ENCODE results near the gene CDH4. TPM values are rescaled to one million over a fixed set of nuclear protein-coding genes. Genes with fewer than 3 reads are reported as not detected.

Gene CDH4
- total RNA-seq, 1 donor from 2014 or later: 0.23 TPM

DNA sequence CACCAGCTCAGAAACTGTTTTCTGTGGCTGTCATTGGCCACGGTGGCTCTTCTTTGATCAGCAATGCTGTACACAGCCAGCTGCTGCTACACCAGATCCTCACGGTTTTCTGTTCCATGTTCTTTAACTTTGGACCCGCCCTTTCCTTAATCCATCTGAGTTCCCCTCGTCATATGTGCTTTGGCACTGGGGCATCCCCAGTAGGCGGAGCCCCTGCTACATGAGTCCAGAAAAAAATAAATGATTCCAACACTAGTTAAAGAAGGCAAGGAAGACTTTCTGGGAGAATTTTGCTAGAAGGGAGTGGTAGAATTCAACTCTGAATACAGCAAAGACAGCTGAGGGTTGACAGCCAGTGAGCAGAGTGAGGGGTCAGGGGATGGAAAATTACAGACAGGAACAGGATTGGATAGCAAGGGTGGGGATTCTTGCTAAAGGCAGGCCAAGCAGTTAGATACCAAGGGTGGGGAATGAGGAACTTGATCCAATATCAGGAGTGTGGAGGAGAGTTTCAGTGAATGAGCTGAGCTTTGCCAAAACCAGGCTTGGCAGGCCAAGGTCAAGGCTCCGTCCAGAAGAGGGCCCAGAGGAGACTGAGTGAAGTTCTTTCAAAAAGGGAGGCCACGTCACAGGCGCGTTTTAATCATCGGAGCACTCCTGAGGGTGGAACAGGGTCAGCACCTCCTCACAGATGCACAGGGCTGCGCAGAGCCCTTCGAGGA is 391.8 kb downstream of the CDH4 start:
- no peak for DNase-seq (ENCODE audit: low spot score)
- no peak for TF ChIP-seq CTCF (IDR thresholded peaks at IDR 0.05; ENCODE audit: unreplicated experiment)
- H3K27ac Mint-ChIP-seq (ENCODE audit: unreplicated experiment): no peak overlapping the region
- peaks cover 9% of the 10 kb centered on the region for H3K27me3 Mint-ChIP-seq (ENCODE audit: unreplicated experiment)
- no peaks in the 10 kb centered on the region for H3K36me3 Mint-ChIP-seq (ENCODE audit: low read depth, unreplicated experiment)
- H3K9me3 Mint-ChIP-seq (ENCODE audit: unreplicated experiment): no peaks in the 10 kb centered on the region
- no peak overlapping the region for H3K4me3 Mint-ChIP-seq (ENCODE audit: unreplicated experiment)
- no peaks in the 10 kb centered on the region for H3K4me1 Mint-ChIP-seq (ENCODE audit: unreplicated experiment)

DNA sequence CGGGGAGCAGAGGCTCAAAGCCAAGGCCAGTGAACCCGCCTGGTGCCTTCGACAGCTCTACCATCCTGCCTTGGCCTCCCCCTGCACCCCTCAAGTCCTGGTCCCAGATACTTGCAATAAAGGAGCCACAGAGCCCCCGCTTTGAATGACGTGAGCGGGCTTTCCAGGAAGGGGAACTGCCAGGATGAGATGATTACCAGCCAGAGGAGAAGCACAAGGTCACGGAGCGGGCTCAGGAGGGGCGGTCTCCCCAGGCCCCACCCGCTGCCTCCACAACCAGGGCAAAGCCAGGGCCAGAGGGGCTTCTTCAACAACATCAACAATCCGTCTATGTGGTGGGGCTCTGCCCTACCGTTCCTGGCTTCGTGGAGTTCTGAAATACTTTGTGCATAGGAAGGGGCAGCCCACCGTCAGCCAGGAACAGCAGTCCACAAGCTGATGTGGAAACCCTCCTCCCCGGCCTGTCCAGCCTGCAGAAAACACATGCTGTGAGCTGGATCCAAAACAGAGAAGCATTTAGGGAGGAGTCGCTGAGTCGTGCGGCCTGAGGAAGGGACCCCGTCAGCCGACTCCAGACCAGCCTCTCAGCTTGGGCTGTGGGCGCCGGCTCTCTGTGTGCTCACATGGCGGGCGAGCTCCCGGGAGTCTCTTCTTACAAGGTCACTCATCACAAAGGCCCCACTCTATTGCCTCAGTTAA is 392.5 kb downstream of the CDH4 start:
- H3K36me3 Mint-ChIP-seq (ENCODE audit: low read depth, unreplicated experiment): no peaks in the 10 kb centered on the region
- no peak overlapping the region for H3K27ac Mint-ChIP-seq (ENCODE audit: unreplicated experiment)
- no peak for TF ChIP-seq CTCF (IDR thresholded peaks at IDR 0.05; ENCODE audit: unreplicated experiment)
- H3K4me3 Mint-ChIP-seq (ENCODE audit: unreplicated experiment): no peak overlapping the region
- peaks cover 9% of the 10 kb centered on the region for H3K27me3 Mint-ChIP-seq (ENCODE audit: unreplicated experiment)
- DNase-seq (ENCODE audit: low spot score): no peak
- no peaks in the 10 kb centered on the region for H3K4me1 Mint-ChIP-seq (ENCODE audit: unreplicated experiment)
- H3K9me3 Mint-ChIP-seq (ENCODE audit: unreplicated experiment): no peaks in the 10 kb centered on the region

GRCh38 chr20:61645732-61646131 is 393.7 kb downstream of the CDH4 start:
- H3K4me1 Mint-ChIP-seq (ENCODE audit: unreplicated experiment): no peaks in the 10 kb centered on the region
- H3K27me3 Mint-ChIP-seq (ENCODE audit: unreplicated experiment): peaks cover 4% of the 10 kb centered on the region
- no peak for TF ChIP-seq CTCF (IDR thresholded peaks at IDR 0.05; ENCODE audit: unreplicated experiment)
- H3K36me3 Mint-ChIP-seq (ENCODE audit: low read depth, unreplicated experiment): no peaks in the 10 kb centered on the region
- no peaks in the 10 kb centered on the region for H3K9me3 Mint-ChIP-seq (ENCODE audit: unreplicated experiment)
- no peak overlapping the region for H3K4me3 Mint-ChIP-seq (ENCODE audit: unreplicated experiment)
- no peak for DNase-seq (ENCODE audit: low spot score)
- H3K27ac Mint-ChIP-seq (ENCODE audit: unreplicated experiment): no peak overlapping the region

DNA sequence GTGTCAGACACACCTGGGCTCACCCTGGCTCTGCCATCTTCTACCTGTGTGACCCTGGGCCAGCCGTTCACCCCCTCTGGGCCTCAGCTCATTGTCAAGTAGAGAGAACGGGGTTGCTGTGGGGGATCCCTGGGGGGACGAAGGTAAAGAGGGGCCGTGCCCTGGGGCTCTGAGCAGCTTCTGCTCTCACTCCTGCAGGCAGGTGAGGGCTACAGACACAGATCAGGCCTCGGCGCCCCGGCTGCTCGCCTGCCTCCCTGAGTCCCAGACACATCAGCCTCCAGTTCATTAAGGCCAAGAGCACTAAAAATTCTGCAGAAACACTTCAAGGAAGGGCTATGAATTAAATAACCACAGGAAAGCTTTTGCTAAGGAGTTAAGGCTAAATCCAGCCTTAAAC is 394.4 kb downstream of the CDH4 start:
- Mint-ChIP-seq H3K4me1 (ENCODE audit: unreplicated experiment) (no peaks in the 10 kb centered on the region), H3K4me3 (ENCODE audit: unreplicated experiment) (no peak overlapping the region), H3K27ac (ENCODE audit: unreplicated experiment) (no peak overlapping the region), H3K9me3 (ENCODE audit: unreplicated experiment) (no peaks in the 10 kb centered on the region), H3K36me3 (ENCODE audit: low read depth, unreplicated experiment) (no peaks in the 10 kb centered on the region), H3K27me3 (ENCODE audit: unreplicated experiment) (peaks cover 4% of the 10 kb centered on the region)
- no peak for TF ChIP-seq CTCF (IDR thresholded peaks at IDR 0.05; ENCODE audit: unreplicated experiment)
- DNase-seq (ENCODE audit: low spot score): no peak

DNA sequence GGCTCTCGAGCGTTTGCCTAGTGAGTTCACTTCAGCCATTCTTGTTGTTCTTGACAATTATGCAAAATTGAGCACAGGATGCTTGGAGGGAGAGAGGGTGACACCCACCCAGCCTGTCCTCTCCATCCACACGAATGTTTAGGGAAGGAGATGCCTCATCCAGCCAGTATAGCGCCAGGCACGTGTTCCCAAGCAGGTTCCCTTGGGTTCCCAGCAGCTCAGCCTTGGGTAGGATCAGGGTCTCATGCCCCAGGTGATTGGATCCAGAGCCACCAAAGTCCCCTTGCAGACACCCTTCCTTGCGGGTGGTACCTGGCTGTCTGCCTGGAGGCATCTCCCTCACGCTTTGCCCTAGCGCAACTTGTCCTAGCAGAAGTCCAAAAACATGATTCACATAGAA is 394.9 kb downstream of the CDH4 start:
- Mint-ChIP-seq H3K4me3 (ENCODE audit: unreplicated experiment) (no peak overlapping the region), H3K9me3 (ENCODE audit: unreplicated experiment) (no peaks in the 10 kb centered on the region), H3K4me1 (ENCODE audit: unreplicated experiment) (no peaks in the 10 kb centered on the region), H3K27me3 (ENCODE audit: unreplicated experiment) (peaks cover 4% of the 10 kb centered on the region), H3K36me3 (ENCODE audit: low read depth, unreplicated experiment) (no peaks in the 10 kb centered on the region), H3K27ac (ENCODE audit: unreplicated experiment) (no peak overlapping the region)
- DNase-seq (ENCODE audit: low spot score): no peak
- no peak for TF ChIP-seq CTCF (IDR thresholded peaks at IDR 0.05; ENCODE audit: unreplicated experiment)

Data from endothelial cell (in vitro differentiated cells).